NB4 (cell line): ENCODE results near the gene RPL35.

Experiments used
- POLR2A ChIP-seq: IDR thresholded peaks from 2 replicates; pipeline ENCODE4 v1.6.1; 2011; ENCODE audit warnings: mild to moderate bottlenecking; ENCODE audit not compliant: insufficient read length; ENCODE audit errors: extremely low read depth
- TF ChIP-seq, protein P1 (sequence below): IDR thresholded peaks from one replicate; pipeline ENCODE4 v1.5.1; 2012; ENCODE audit warnings: low read depth, low read length
- TF ChIP-seq, protein P2 (sequence below): IDR thresholded peaks from 2 replicates; pipeline ENCODE4 v1.6.1; 2011; ENCODE audit warnings: low read depth, low read length

DNA sequence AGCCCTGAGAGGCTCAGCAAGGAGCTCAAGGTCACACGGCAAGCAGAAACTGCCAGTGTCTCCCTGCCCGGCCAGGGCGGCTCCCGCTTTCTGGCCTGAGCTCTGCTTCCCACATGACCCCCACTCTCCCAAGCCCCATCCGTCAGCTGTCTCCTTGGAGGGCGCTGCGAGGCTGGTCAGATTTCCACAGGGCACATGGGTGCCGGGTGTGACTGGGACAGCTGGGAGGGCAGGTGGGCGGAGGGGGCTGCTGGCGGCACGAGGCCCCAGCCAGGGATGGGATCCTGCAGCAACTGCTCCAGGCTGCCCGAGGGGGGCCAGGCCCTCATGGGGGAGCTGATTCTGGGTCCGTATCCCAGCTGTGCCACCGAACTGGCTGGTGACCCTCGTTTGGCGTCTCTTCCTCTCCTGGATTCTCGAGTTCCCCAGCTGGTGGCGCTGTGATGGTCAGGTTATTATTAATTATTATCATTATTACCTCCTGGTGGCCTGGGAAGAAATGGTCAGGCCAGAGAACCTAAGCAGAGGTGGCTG is 21.4 kb downstream of the RPL35 start:
- TF ChIP-seq, protein P1, sequence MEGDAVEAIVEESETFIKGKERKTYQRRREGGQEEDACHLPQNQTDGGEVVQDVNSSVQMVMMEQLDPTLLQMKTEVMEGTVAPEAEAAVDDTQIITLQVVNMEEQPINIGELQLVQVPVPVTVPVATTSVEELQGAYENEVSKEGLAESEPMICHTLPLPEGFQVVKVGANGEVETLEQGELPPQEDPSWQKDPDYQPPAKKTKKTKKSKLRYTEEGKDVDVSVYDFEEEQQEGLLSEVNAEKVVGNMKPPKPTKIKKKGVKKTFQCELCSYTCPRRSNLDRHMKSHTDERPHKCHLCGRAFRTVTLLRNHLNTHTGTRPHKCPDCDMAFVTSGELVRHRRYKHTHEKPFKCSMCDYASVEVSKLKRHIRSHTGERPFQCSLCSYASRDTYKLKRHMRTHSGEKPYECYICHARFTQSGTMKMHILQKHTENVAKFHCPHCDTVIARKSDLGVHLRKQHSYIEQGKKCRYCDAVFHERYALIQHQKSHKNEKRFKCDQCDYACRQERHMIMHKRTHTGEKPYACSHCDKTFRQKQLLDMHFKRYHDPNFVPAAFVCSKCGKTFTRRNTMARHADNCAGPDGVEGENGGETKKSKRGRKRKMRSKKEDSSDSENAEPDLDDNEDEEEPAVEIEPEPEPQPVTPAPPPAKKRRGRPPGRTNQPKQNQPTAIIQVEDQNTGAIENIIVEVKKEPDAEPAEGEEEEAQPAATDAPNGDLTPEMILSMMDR, result peak; percentile 30
- TF ChIP-seq, protein P2, sequence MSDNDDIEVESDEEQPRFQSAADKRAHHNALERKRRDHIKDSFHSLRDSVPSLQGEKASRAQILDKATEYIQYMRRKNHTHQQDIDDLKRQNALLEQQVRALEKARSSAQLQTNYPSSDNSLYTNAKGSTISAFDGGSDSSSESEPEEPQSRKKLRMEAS, result no peak
- TF ChIP-seq POLR2A, result no peak
